ENCODE data around the gene RABEP2. TPM values are rescaled to one million over a fixed set of nuclear protein-coding genes. Genes with fewer than 3 reads are reported as not detected.

The RABEP2 gene
- total RNA-seq, 1 donor from 2014 or later, result 110 TPM

DNA sequence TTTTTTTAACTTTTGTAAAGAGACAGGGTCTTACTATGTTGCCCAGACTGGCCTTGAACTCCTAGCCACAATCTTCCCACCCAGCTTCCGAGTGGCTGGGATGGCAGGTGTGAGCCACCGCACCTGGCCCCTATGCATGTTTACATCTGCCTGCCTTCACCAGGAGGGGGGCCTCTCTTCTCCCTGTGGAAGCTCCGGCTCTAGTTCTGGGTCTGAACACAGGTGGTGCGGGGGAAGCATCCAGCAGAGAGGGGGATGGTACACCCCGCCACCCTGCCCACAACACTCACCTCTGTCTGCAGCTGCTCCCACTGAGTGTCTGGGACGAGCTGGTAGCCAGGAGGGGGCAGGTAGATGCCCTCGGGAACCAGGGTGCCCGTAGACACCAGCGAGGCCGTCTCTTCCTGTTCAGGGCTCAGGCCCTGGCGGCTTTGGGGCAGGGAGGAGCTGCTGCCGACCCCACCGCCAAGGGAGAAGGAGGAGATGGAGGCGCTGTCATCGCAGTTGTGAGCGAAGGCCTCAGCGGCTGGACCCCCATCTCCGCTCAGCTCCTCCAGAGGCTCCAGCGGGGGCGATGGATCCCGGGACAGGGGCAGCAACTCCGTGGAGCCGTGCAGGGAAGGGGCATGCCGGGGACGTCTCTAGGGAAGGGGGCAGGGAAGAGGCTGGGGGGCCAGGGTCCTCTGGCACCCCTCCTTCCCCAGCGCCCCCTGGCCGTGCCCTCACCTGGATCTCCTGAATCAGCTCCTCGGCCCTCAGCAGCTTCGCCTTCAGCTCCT, 10.9 kb downstream of the RABEP2 start:
- DNase-seq, result no peak
- Mint-ChIP-seq H3K4me1 (peaks cover 20% of the 10 kb centered on the region), H3K27ac (no peak overlapping the region), H3K27me3 (no peaks in the 10 kb centered on the region), H3K4me3 (no peak overlapping the region), H3K9me3 (no peaks in the 10 kb centered on the region), H3K36me3 (ENCODE audit: low read depth) (peaks cover 69% of the 10 kb centered on the region)
- ATAC-seq (ENCODE audit: low read depth), result no peak
- TF ChIP-seq, protein P1, sequence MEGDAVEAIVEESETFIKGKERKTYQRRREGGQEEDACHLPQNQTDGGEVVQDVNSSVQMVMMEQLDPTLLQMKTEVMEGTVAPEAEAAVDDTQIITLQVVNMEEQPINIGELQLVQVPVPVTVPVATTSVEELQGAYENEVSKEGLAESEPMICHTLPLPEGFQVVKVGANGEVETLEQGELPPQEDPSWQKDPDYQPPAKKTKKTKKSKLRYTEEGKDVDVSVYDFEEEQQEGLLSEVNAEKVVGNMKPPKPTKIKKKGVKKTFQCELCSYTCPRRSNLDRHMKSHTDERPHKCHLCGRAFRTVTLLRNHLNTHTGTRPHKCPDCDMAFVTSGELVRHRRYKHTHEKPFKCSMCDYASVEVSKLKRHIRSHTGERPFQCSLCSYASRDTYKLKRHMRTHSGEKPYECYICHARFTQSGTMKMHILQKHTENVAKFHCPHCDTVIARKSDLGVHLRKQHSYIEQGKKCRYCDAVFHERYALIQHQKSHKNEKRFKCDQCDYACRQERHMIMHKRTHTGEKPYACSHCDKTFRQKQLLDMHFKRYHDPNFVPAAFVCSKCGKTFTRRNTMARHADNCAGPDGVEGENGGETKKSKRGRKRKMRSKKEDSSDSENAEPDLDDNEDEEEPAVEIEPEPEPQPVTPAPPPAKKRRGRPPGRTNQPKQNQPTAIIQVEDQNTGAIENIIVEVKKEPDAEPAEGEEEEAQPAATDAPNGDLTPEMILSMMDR (IDR thresholded peaks at IDR 0.05), result no peak
- ChIA-PET CTCF (interaction anchor here (2.0 kb wide), 1 partner anchor 31 kb away, joined by 8 read pairs; no protein-coding TSS in a partner anchor), POLR2A (interaction anchor here (0.6 to 7.0 kb wide), 3 partner anchors 10 to 31 kb away, joined by 3 to 54 read pairs (median 3); partner anchors contain the start of gene RABEP2)
- intact Hi-C loops (cut with micrococcal nuclease), result loop anchor here (5.0 kb wide), 1 partner anchor 33 kb away; no protein-coding TSS in a partner anchor

DNA sequence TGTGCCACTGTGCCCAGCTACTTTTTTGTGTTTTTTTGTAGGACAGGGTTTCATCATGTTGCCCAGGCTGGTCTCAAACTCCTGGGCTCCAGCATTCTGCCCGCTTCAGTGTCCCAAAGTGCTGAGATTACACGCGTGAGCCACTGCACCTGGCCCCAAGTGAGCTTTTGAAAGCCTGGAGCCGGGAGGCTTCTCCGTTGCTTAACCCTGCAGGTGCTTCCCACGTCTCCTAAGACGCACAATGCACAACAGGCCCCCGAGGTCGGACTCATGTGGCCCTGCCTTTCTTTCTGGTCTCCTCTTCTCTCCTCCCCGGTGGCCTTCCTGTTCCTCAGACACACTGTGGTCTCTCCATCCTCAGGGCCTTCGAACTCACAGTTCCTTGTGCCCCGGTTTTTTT, 12.5 kb downstream of the RABEP2 start:
- intact Hi-C loops (cut with micrococcal nuclease), result loop anchor here (5.0 kb wide), 1 partner anchor 35 kb away; no protein-coding TSS in a partner anchor
- H3K4me1 Mint-ChIP-seq, result peaks cover 19% of the 10 kb centered on the region
- H3K36me3 Mint-ChIP-seq (ENCODE audit: low read depth), result peaks cover 68% of the 10 kb centered on the region
- no peak overlapping the region for H3K27ac Mint-ChIP-seq
- ATAC-seq (ENCODE audit: low read depth) (no peak), DNase-seq (no peak)
- TF ChIP-seq, protein P1 (IDR thresholded peaks at IDR 0.05), result no peak
- H3K4me3 Mint-ChIP-seq, result no peak overlapping the region
- ChIA-PET CTCF (interaction anchor here (4.4 kb wide), 1 partner anchor 32 kb away, joined by 16 read pairs; no protein-coding TSS in a partner anchor), POLR2A (interaction anchor here (0.6 to 7.0 kb wide), 5 partner anchors 12 to 67 kb away, joined by 3 to 54 read pairs (median 7); partner anchors contain the start of genes RABEP2 and TUFM)
- H3K9me3 Mint-ChIP-seq, result no peaks in the 10 kb centered on the region
- H3K27me3 Mint-ChIP-seq, result no peaks in the 10 kb centered on the region

DNA sequence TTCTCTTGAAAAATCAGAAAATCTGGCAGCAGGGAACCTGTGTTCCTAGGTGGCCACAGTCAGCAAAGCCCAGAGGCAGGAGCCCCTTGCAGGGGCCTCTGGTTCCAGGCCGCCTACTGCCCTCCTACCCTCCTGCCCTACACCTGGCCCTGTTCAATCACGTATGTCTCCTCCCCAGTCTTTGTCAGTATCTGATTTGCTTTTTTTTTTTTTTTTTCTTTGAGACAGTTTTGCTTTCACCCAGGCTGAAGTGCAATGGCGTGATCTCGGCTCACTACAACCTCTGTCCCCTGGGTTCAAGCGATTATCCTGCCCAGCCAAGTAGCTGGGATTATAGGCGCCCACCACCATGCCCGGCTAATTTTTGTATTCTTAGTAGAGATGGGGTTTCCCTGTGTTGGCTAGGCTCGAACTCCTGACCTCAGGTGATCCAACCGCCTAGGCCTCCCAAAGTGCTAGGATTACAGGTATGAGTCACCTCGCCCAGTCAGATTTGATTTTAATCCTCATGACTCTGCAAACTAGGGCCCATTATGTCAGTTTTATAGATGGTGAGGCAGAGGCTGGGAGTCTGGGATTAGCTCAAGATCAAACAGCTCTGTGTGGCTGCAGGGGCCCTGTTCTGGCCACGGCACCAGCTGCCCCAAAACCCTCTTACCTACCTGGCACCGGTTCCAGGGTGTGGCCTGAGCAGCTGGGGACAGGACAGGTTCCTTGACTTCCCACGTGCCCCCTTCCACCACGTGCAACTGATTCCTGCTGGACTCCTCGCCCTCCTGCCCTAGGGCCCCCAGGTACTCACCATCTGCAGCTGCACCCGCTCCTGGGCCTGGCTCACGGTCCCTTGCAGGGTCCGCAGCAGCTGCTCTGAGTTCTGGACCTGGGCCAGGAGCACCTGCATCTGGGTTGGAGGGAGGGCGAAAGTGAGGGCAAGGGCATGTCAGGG, 14.7 kb downstream of the RABEP2 start:
- TF ChIP-seq, protein P1 (IDR thresholded peaks at IDR 0.05), result no peak
- peaks cover 61% of the 10 kb centered on the region for H3K36me3 Mint-ChIP-seq (ENCODE audit: low read depth)
- ATAC-seq (ENCODE audit: low read depth) (peak; percentile 73), DNase-seq (no peak)
- POLR2A ChIA-PET, result interaction anchor here (0.5 to 7.0 kb wide), 10 partner anchors 14 to 953 kb away, joined by 3 to 54 read pairs (median 4); partner anchors contain the start of genes ATXN2L, CD19, CDIPT and RABEP2
- intact Hi-C loops (cut with micrococcal nuclease), result loop anchor here (1.0 to 5.0 kb wide), 3 partner anchors 14 to 37 kb away; no protein-coding TSS in a partner anchor
- H3K4me3 Mint-ChIP-seq, result peak overlapping the region; percentile 7
- H3K27ac Mint-ChIP-seq, result peak overlapping the region; percentile 87
- peaks cover 12% of the 10 kb centered on the region for H3K4me1 Mint-ChIP-seq
- no peaks in the 10 kb centered on the region for H3K27me3 Mint-ChIP-seq
- CTCF ChIA-PET, result interaction anchor here (1.0 to 4.4 kb wide), 2 partner anchors 13 to 34 kb away, joined by 4 to 16 read pairs; no protein-coding TSS in a partner anchor
- no peaks in the 10 kb centered on the region for H3K9me3 Mint-ChIP-seq

DNA sequence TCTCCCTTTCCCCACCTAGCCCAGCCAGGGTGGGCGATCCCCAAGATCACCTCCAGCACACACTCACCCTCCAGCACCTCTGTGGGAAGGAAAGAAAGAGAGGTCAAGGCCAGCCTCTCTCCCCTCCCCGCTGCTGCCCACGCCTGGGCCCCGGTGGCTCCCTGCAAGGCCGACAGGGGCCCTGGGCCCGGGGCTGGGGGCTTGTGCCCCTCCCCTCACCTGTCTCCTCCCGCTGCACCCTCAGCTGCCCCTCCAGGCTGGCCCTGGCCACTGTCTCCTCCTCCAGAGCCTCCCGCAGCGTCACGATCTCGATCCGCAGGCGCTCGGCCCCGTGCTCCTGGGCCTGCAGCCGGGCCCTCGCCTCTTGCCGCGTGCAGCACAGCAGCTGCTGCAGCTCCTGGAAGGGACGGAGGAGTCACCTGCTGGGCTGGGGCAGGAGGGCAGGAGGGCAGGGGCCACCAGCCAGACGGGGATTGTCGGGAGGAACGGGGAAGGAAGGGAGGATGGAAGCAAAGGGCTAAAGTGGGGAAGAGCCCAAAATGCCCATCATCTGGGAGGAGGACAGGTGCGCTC, 19.2 kb downstream of the RABEP2 start:
- Mint-ChIP-seq H3K4me1 (peaks cover 25% of the 10 kb centered on the region), H3K27ac (no peak overlapping the region), H3K27me3 (no peaks in the 10 kb centered on the region), H3K36me3 (ENCODE audit: low read depth) (peaks cover 44% of the 10 kb centered on the region), H3K9me3 (no peaks in the 10 kb centered on the region), H3K4me3 (no peak overlapping the region)
- no peak for ATAC-seq (ENCODE audit: low read depth)
- ChIA-PET CTCF (interaction anchor here (1.2 kb wide), 1 partner anchor 26 kb away, joined by 3 read pairs; no protein-coding TSS in a partner anchor), POLR2A (no interaction called here)
- intact Hi-C loops (cut with micrococcal nuclease), result no loop called here
- DNase-seq, result no peak
- TF ChIP-seq, protein P1 (IDR thresholded peaks at IDR 0.05), result no peak

Measured in activated B cell treated with CpG ODN at 0.5 μM for 24 hours (primary cell).